Right kidney (tissue), 1 donor: Measurements from ENCODE around the gene CDH13.

ENCODE experiments used
- DNase-seq: peaks from one replicate; pipeline ENCODE4 v3.0.0-alpha.2; 2016

Gene CDH13

GRCh38 chr16:83196796-83197195 is 570.0 kb downstream of the CDH13 start:
- DNase-seq, result no peak

GRCh38 chr16:83197450-83197849 is 570.7 kb downstream of the CDH13 start:
- DNase-seq, result no peak

- DNase-seq, result no peak
These were observed 572.2 kb downstream of the CDH13 start for GRCh38 chr16:83198977-83199376.

- DNase-seq, result no peak
These were observed 573.4 kb downstream of the CDH13 start for GRCh38 chr16:83200005-83200779.

GRCh38 chr16:83201748-83202147 is 575.0 kb downstream of the CDH13 start:
- DNase-seq, result no peak

GRCh38 chr16:83205896-83206295 is 579.1 kb downstream of the CDH13 start:
- no peak for DNase-seq

GRCh38 chr16:83206426-83206825 is 579.7 kb downstream of the CDH13 start:
- DNase-seq, result no peak

- DNase-seq, result no peak
These were observed 584.9 kb downstream of the CDH13 start for GRCh38 chr16:83211711-83212110.

GRCh38 chr16:83212301-83212841 is 585.6 kb downstream of the CDH13 start:
- no peak for DNase-seq

GRCh38 chr16:83214671-83215070 is 587.9 kb downstream of the CDH13 start:
- DNase-seq, result no peak

- no peak for DNase-seq
These were observed 588.7 kb downstream of the CDH13 start for GRCh38 chr16:83215406-83216001.

GRCh38 chr16:83219285-83219684 is 592.5 kb downstream of the CDH13 start:
- DNase-seq, result no peak

- DNase-seq, result no peak
These were observed 593.3 kb downstream of the CDH13 start for GRCh38 chr16:83220066-83220465.

- DNase-seq, result no peak
These were observed 597.9 kb downstream of the CDH13 start for GRCh38 chr16:83224642-83225041.

GRCh38 chr16:83227336-83227735 is 600.6 kb downstream of the CDH13 start:
- no peak for DNase-seq

GRCh38 chr16:83231729-83232128 is 605.0 kb downstream of the CDH13 start:
- DNase-seq, result no peak

GRCh38 chr16:83233153-83233552 is 606.4 kb downstream of the CDH13 start:
- DNase-seq, result no peak

- no peak for DNase-seq
These were observed 612.4 kb downstream of the CDH13 start for GRCh38 chr16:83238949-83239691.

GRCh38 chr16:83244057-83244456 is 617.3 kb downstream of the CDH13 start:
- no peak for DNase-seq

GRCh38 chr16:83245061-83245460 is 618.3 kb downstream of the CDH13 start:
- no peak for DNase-seq

- no peak for DNase-seq
These were observed 621.1 kb downstream of the CDH13 start for GRCh38 chr16:83247767-83248372.

GRCh38 chr16:83248735-83249463 is 622.1 kb downstream of the CDH13 start:
- no peak for DNase-seq
